OCI-M2 (cell line): ENCODE results near the gene MZB1.

Experiments used
- DNase-seq: peaks from one replicate; lab custom pipeline; 2025; ENCODE audit not compliant: unreplicated experiment; lab: John Stamatoyannopoulos, UW

MZB1 gene

GRCh38 chr5:139340051-139340450, 49.7 kb downstream of the MZB1 start:
- DNase-seq = no peak
